ENCODE data around the gene PSTPIP1.

- TF ChIP-seq ZFX (IDR thresholded peaks at IDR 0.05; ENCODE audit: borderline replicate concordance) (no peak), CTCF (IDR thresholded peaks at IDR 0.05) (no peak)
These were observed 32.3 kb downstream of the PSTPIP1 start for GRCh38 chr15:77027111-77027696.
